ENCODE measurements around the gene VWA3A. TPM values are rescaled to one million over a fixed set of nuclear protein-coding genes. Genes with fewer than 3 reads are reported as not detected.
A peak's percentile ranks its signal among the peaks of the same experiment; 100 is the strongest.

The VWA3A gene
- total and polyA plus RNA-seq, 2 of the 4 experiments (the other 2 are of a cell fraction) = not detected

- BruUV-seq (replicated peaks) = no TSS peak
- in situ Hi-C loops (cut with MboI; ENCODE audit: low sequenced_read_pairs) = no loop called here
- Histone ChIP-seq H3K18ac (ENCODE audit: low read depth, low read length) (peak overlapping the region; percentile 58), H3K27ac (ENCODE audit: insufficient read depth, low read length) (peak overlapping the region; percentile 82), H3K14ac (replicated peaks; ENCODE audit: low read depth, low read length) (peak overlapping the region; percentile 97), H3K4me1 (ENCODE audit: control insufficient read depth, insufficient read depth, low read length) (peaks cover 4% of the 10 kb centered on the region; the same call in 1 of the 2 replicates), H4K5ac (ENCODE audit: low read depth, low read length) (peak overlapping the region; percentile 55), H2AK9ac (replicated peaks; ENCODE audit: low read depth, low read length, poor library complexity) (peak overlapping the region; percentile 89), H3K79me1 (ENCODE audit: low read depth in 1 of 2, low read length in 2 of 2) (peaks cover 0 to 3% of the 10 kb centered on the region in 2 experiments; a peak in 1 of 4 replicates), H3K4me2 (ENCODE audit: low read depth, low read length) (peak overlapping the region; percentile 81), H3K9ac (ENCODE audit: low read depth, low read length) (peak overlapping the region; percentile 78), H4K8ac (ENCODE audit: low read depth in 2 of 2, low read length in 2 of 2) (peak overlapping the region; percentile 69 to 87), H2BK15ac (ENCODE audit: low read depth, low read length) (peak overlapping the region; percentile 59; the same call in 1 of the 3 replicates), H3K36me3 (ENCODE audit: control insufficient read depth, insufficient read depth, low read length) (no peaks in the 10 kb centered on the region), H3K27me3 (ENCODE audit: control insufficient read depth, insufficient read depth, low read length) (no peaks in the 10 kb centered on the region), H3K23ac (ENCODE audit: low read depth, low read length) (peak overlapping the region; percentile 76; the same call in 1 of the 2 replicates), H3K9me3 (ENCODE audit: control insufficient read depth, insufficient read depth, low read length) (no peaks in the 10 kb centered on the region), H2AK5ac (ENCODE audit: low read depth, low read length) (no peak overlapping the region; the same call in 1 of the 2 replicates), H2BK20ac (ENCODE audit: low read depth, low read length) (peak overlapping the region; percentile 29; the same call in 1 of the 2 replicates), H3K9me1 (ENCODE audit: insufficient read depth, low read length) (peaks cover 7% of the 10 kb centered on the region; the same call in 1 of the 2 replicates), H2BK120ac (ENCODE audit: low read depth, low read length) (peak overlapping the region; percentile 75), H2BK5ac (ENCODE audit: low read depth, low read length, poor library complexity, severe bottlenecking) (peak overlapping the region; percentile 77), H4K91ac (ENCODE audit: insufficient read depth, low read depth, low read length) (peak overlapping the region; percentile 79), H3K56ac (ENCODE audit: extremely low read depth, insufficient read depth, low read length) (peak overlapping the region; percentile 64), H4K20me1 (ENCODE audit: insufficient read depth, low read length) (no peaks in the 10 kb centered on the region), H3K4ac (ENCODE audit: low read depth, low read length) (peak overlapping the region; percentile 91), H2AFZ (replicated peaks; ENCODE audit: low read length, poor library complexity) (peak overlapping the region; percentile 98), H3K4me3 (ENCODE audit: insufficient read depth, low read depth, low read length) (peak overlapping the region; percentile 57)
- ATAC-seq (ENCODE audit: low read depth) = peak; percentile 76
- dilution Hi-C loops (cut with HindIII; ENCODE audit: low sequenced_read_pairs, unreplicated experiment) = no loop called here
- DNase-seq = peak; percentile 100
- 0% methylated on average over 17 of the region's 43 CpGs; no CpG with 5 or more reads in 1 of the 2 experiments for whole genome bisulfite sequencing, 2 experiments (ENCODE audit: extremely low coverage in 2 of 2, insufficient read length in 1 of 2)
- CTCF ChIA-PET = interaction anchor here (0.6 to 1.5 kb wide), 3 partner anchors 15 to 189 kb away, joined by 3 to 5 read pairs (median 3); partner anchors contain the start of gene EEF2K
- POLR2A ChIA-PET (ENCODE audit: unreplicated experiment) = interaction anchor here (0.6 kb wide), 1 partner anchor 44 kb away, joined by 4 read pairs; no protein-coding TSS in a partner anchor
- TF ChIP-seq RCOR1 (IDR thresholded peaks at IDR 0.05; ENCODE audit: insufficient replicate concordance, low read length) (peak; percentile 28), ELK1 (IDR thresholded peaks at IDR 0.05; ENCODE audit: borderline replicate concordance, low read depth, low read length) (no peak), POLR2A (IDR thresholded peaks at IDR 0.05; ENCODE audit: low read depth, low read length) (peak; percentile 73), FOS (IDR thresholded peaks at IDR 0.05; ENCODE audit: low read depth, low read length) (no peak), MAZ (IDR thresholded peaks at IDR 0.05; ENCODE audit: borderline replicate concordance, low read depth, low read length) (peak; percentile 72), MXI1 (IDR thresholded peaks at IDR 0.05; ENCODE audit: borderline replicate concordance, low read depth, low read length) (peak; percentile 15; the same call in 1 of the 2 replicates), CTCF (conservative IDR thresholded peaks at IDR 0.05; ENCODE audit: low read depth, low read length) (no peak), CHD1 (IDR thresholded peaks at IDR 0.05; ENCODE audit: low read depth, low read length) (0 out of 2 replicates have a peak, but pooled peaks have one; percentile 49), CEBPB (IDR thresholded peaks at IDR 0.05; ENCODE audit: low read depth, low read length) (peak; percentile 45; the same call in 1 of the 2 replicates), MAFK (IDR thresholded peaks at IDR 0.05; ENCODE audit: low read depth, low read length) (no peak)
- intact Hi-C loops (cut with micrococcal nuclease) = no loop called here
Observed at GRCh38 chr16:22190776-22191531, 98.6 kb downstream of the VWA3A start.

All from IMR-90 (cell line).